Measurements from ENCODE around the gene EMP3. TPM values are rescaled to one million over a fixed set of nuclear protein-coding genes. Genes with fewer than 3 reads are reported as not detected.

The EMP3 gene
- total RNA-seq, 1 donor from 2014 or later, result 55.2 TPM

- intact Hi-C loops (cut with DNase I), result no loop called here
Observed at GRCh38 chr19:48353677-48354076, 28.3 kb downstream of the EMP3 start.

GRCh38 chr19:48354332-48354992, 29.1 kb downstream of the EMP3 start:
- no peak overlapping the region for H3K27ac ChIP-seq
- DNase-seq (ENCODE audit: extremely low spot score in 2 of 2), result no peak
- no peaks in the 10 kb centered on the region for H3K4me1 ChIP-seq
- no peaks in the 10 kb centered on the region for H3K27me3 ChIP-seq
- TF ChIP-seq CTCF (IDR thresholded peaks at IDR 0.05) (no peak), POLR2A (IDR thresholded peaks at IDR 0.05) (no peak), POLR2AphosphoS5 (IDR thresholded peaks at IDR 0.05; ENCODE audit: insufficient read depth in 1 of 2, low read depth in 1 of 2) (no peak)
- intact Hi-C loops (cut with DNase I), result no loop called here
- H3K36me3 ChIP-seq, result no peaks in the 10 kb centered on the region
- no peaks in the 10 kb centered on the region for H3K9me3 ChIP-seq
- H3K4me3 ChIP-seq, result no peak overlapping the region

More at GRCh38 chr19:48353677-48354076, 28.3 kb downstream of the EMP3 start:
- TF ChIP-seq POLR2AphosphoS5 (IDR thresholded peaks at IDR 0.05; ENCODE audit: insufficient read depth in 1 of 2, low read depth in 1 of 2) (no peak), POLR2A (IDR thresholded peaks at IDR 0.05) (no peak), CTCF (IDR thresholded peaks at IDR 0.05) (no peak)
- Histone ChIP-seq H3K4me1 (no peaks in the 10 kb centered on the region), H3K9me3 (no peaks in the 10 kb centered on the region), H3K4me3 (no peak overlapping the region), H3K27me3 (no peaks in the 10 kb centered on the region), H3K27ac (no peak overlapping the region), H3K36me3 (no peaks in the 10 kb centered on the region)
- DNase-seq (ENCODE audit: extremely low spot score in 2 of 2), result no peak

- no peaks in the 10 kb centered on the region for H3K4me1 ChIP-seq
- no peak for DNase-seq (ENCODE audit: extremely low spot score in 2 of 2)
- H3K27ac ChIP-seq, result no peak overlapping the region
- no peak for TF ChIP-seq POLR2A (IDR thresholded peaks at IDR 0.05)
- TF ChIP-seq CTCF (IDR thresholded peaks at IDR 0.05), result no peak
- no peaks in the 10 kb centered on the region for H3K27me3 ChIP-seq
- H3K36me3 ChIP-seq, result no peaks in the 10 kb centered on the region
- intact Hi-C loops (cut with DNase I), result no loop called here
- H3K4me3 ChIP-seq, result no peak overlapping the region
- no peaks in the 10 kb centered on the region for H3K9me3 ChIP-seq
Observed at GRCh38 chr19:48355365-48355954, 30.1 kb downstream of the EMP3 start.

- Histone ChIP-seq H3K9me3 (no peaks in the 10 kb centered on the region), H3K27ac (no peak overlapping the region), H3K4me3 (no peak overlapping the region), H3K27me3 (no peaks in the 10 kb centered on the region), H3K36me3 (no peaks in the 10 kb centered on the region), H3K4me1 (peaks cover 5% of the 10 kb centered on the region)
- TF ChIP-seq CTCF (IDR thresholded peaks at IDR 0.05) (no peak), POLR2AphosphoS5 (IDR thresholded peaks at IDR 0.05; ENCODE audit: insufficient read depth in 1 of 2, low read depth in 1 of 2) (no peak), POLR2A (IDR thresholded peaks at IDR 0.05) (no peak)
- no peak for DNase-seq (ENCODE audit: extremely low spot score in 2 of 2)
- intact Hi-C loops (cut with DNase I), result no loop called here
Observed at GRCh38 chr19:48359123-48359522, 33.8 kb downstream of the EMP3 start.

- Histone ChIP-seq H3K9me3 (no peaks in the 10 kb centered on the region), H3K4me3 (no peak overlapping the region), H3K27ac (no peak overlapping the region), H3K27me3 (no peaks in the 10 kb centered on the region), H3K4me1 (peaks cover 10% of the 10 kb centered on the region), H3K36me3 (no peaks in the 10 kb centered on the region)
- TF ChIP-seq POLR2A (IDR thresholded peaks at IDR 0.05) (no peak), CTCF (IDR thresholded peaks at IDR 0.05) (no peak), POLR2AphosphoS5 (IDR thresholded peaks at IDR 0.05; ENCODE audit: insufficient read depth in 1 of 2, low read depth in 1 of 2) (no peak)
- intact Hi-C loops (cut with DNase I), result no loop called here
- no peak for DNase-seq (ENCODE audit: extremely low spot score in 2 of 2)
Observed at GRCh38 chr19:48361912-48362311, 36.6 kb downstream of the EMP3 start.

Measured in vagina (tissue), 2 donors.